Kidney (tissue), 14 donors: ENCODE results near the gene MS4A2. TPM values are rescaled to one million over a fixed set of nuclear protein-coding genes. Genes with fewer than 3 reads are reported as not detected.

ENCODE experiments used
- DNase-seq, 5 donors: peaks; one replicate each; pipeline ENCODE4 v3.0.0-alpha.2; 2013 to 2020
- FAIRE-seq: peaks from 2 replicates; lab custom pipeline; 2012; peaks lifted over from hg19 to GRCh38; lab: Jason Lieb, UNC
- H3K27ac ChIP-seq, 2 donors: one replicate each; pipeline ENCODE4 v1.7.0; 2013; ENCODE audit warnings: low read depth in 2 of 2, low read length in 2 of 2, inconsistent platforms in 1 of 2
- H3K27me3 ChIP-seq: one replicate; pipeline ENCODE4 v1.7.1; 2013; ENCODE audit warnings: low read length, inconsistent platforms; ENCODE audit not compliant: control insufficient read depth, insufficient read depth
- H3K36me3 ChIP-seq, 3 donors: one replicate each; pipeline versions ENCODE4 v1.7.0 to v1.7.1; 2013; ENCODE audit warnings: low read length in 3 of 3, control low read depth in 1 of 3, inconsistent platforms in 1 of 3; ENCODE audit not compliant: insufficient read depth in 3 of 3, control insufficient read depth in 2 of 3
- H3K4me1 ChIP-seq, 3 donors: one replicate each; pipeline versions ENCODE4 v1.7.0 to v1.7.1; 2013; ENCODE audit warnings: low read length in 3 of 3, inconsistent platforms in 1 of 3, low read depth in 1 of 3; ENCODE audit not compliant: control insufficient read depth in 2 of 3, insufficient read depth in 2 of 3
- H3K4me3 ChIP-seq, 3 donors: one replicate each; pipeline versions ENCODE4 v1.7.0 to v1.8.1; 2013; ENCODE audit warnings: low read length in 3 of 3, control low read depth in 1 of 3, inconsistent platforms in 1 of 3
- H3K9ac ChIP-seq, 3 donors: one replicate each; pipeline versions ENCODE4 v1.7.0 to v1.7.1; 2013; ENCODE audit warnings: low read length in 3 of 3, control low read depth in 1 of 3, inconsistent platforms in 1 of 3
- H3K9me3 ChIP-seq, 3 donors: one replicate each; pipeline versions ENCODE4 v1.7.0 to v1.7.1; 2013; ENCODE audit warnings: low read length in 3 of 3, control low read depth in 1 of 3, inconsistent platforms in 1 of 3; ENCODE audit not compliant: control insufficient read depth in 2 of 3, insufficient read depth in 1 of 3
- intact Hi-C: fragments of 100-400 bp; cut with DNase I; formaldehyde crosslinking; loops from one replicate; pipeline ENCODE4 v1.11.1; 2022
- polyA plus RNA-seq: library from polyadenylated mRNA; stranded (reverse); fragments of 350-450 nt; fragmentation: Illumina TruSeq; extraction: RNeasy Lipid Tissue Mini Kit (QIAGEN cat#74804); gene quantifications from one replicate; pipeline ENCODE4 v1.2.3, GENCODE V29; 2014; ENCODE audit warnings: low read depth, low replicate concordance; ENCODE audit not compliant: insufficient read depth
- total RNA-seq: library from RNA; stranded (reverse); fragmentation: NEBNext Ultra II Directional; extraction: Animal tissue kit (Norgen Biotek cat#: 25700); gene quantifications from one replicate; pipeline ENCODE4 v1.2.1, GENCODE V29; 2021
- TF ChIP-seq, protein P1 (sequence below): IDR thresholded peaks from 3 replicates; pipeline ENCODE4 v1.5.1; 2012; ENCODE audit warnings: mild to moderate bottlenecking, moderate library complexity, borderline replicate concordance; ENCODE audit not compliant: insufficient read depth; ENCODE audit errors: extremely low read depth
- donor health status: control.
- donor health status: control.
- donor health status: control.
- donor health status: control.
- donor health status: control.
- donor health status: DM: yes; HTN: yes; CAD: no.
- donor health status: Normal renal cell carcinoma (clear cell type).

The MS4A2 gene
- total and polyA plus RNA-seq, 2 donors from 2014 or later = 9.1 TPM; not detected in 1

DNA sequence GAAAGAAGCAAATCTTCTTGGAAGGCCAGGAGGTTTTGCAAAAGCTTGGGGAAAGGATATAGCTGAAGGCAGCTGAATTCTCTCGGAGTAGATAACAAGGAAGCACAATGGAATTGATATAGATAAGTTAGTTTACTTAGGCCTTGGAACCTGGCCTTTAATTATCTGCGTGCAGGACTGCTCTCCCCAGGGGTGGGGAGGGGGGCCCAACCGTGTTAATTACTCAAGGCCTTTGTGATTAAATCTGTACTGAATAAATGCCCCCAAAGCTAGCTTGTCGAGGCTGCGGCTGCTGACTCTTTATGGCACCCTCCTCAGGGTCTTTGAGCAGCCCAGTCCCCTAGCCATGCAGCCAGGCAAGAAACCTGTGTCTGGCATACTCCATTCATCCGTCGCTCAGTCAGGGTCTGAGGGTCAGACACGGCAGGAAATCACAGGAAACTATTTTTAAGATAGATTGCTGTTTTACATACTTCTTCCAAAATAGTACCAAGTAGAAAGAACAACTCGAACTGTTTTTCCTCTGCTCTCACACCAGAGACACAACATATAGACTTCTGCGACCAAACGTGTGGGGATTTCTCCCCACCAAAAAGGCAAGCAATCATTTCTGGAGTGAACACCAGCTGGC is 36.5 kb downstream of the MS4A2 start:
- H3K4me3 ChIP-seq = no peak overlapping the region
- FAIRE-seq (no peak), DNase-seq (no peak)
- no peak overlapping the region for H3K27ac ChIP-seq
- TF ChIP-seq, protein P1, sequence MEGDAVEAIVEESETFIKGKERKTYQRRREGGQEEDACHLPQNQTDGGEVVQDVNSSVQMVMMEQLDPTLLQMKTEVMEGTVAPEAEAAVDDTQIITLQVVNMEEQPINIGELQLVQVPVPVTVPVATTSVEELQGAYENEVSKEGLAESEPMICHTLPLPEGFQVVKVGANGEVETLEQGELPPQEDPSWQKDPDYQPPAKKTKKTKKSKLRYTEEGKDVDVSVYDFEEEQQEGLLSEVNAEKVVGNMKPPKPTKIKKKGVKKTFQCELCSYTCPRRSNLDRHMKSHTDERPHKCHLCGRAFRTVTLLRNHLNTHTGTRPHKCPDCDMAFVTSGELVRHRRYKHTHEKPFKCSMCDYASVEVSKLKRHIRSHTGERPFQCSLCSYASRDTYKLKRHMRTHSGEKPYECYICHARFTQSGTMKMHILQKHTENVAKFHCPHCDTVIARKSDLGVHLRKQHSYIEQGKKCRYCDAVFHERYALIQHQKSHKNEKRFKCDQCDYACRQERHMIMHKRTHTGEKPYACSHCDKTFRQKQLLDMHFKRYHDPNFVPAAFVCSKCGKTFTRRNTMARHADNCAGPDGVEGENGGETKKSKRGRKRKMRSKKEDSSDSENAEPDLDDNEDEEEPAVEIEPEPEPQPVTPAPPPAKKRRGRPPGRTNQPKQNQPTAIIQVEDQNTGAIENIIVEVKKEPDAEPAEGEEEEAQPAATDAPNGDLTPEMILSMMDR = no peak
- H3K9me3 ChIP-seq = no peaks in the 10 kb centered on the region
- intact Hi-C loops = no loop called here
- H3K36me3 ChIP-seq = no peaks in the 10 kb centered on the region
- H3K4me1 ChIP-seq = no peaks in the 10 kb centered on the region
- no peaks in the 10 kb centered on the region for H3K27me3 ChIP-seq
- H3K9ac ChIP-seq = no peak overlapping the region

DNA sequence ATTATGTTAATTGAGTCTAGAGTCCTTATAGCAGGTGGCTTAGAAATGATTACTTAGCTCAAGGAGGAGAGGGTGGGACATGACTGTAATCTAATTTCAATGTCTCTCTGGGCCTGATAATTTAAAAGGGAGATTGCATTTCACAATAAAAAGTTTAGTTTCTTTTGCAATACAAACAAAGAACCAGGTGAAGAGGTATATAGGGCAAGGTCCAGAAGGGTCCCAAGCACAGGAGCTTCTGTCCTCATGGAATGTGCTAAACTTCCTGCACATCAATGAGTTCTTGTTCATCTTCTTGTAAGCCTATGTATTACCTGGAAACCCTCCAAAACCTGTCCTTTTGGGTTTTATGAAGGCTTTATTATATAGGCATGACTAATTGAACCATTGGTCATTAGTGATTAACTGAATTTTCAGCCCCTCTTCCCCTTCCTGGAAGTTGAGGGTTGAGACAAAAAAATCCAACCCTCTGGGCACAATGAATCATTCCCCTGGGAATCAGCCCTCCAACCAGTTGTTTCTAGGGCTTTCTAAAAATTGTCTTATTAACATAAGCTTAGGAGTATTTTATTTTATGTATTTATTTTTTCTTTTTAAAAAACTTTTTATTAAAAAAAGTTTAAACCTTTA is 37.6 kb downstream of the MS4A2 start:
- no peak overlapping the region for H3K27ac ChIP-seq
- intact Hi-C loops = no loop called here
- TF ChIP-seq, protein P1 = no peak
- H3K4me1 ChIP-seq = no peaks in the 10 kb centered on the region
- DNase-seq (no peak), FAIRE-seq (peak; percentile 15)
- no peak overlapping the region for H3K9ac ChIP-seq
- H3K27me3 ChIP-seq = no peaks in the 10 kb centered on the region
- no peak overlapping the region for H3K4me3 ChIP-seq
- H3K9me3 ChIP-seq = no peaks in the 10 kb centered on the region
- H3K36me3 ChIP-seq = no peaks in the 10 kb centered on the region

DNA sequence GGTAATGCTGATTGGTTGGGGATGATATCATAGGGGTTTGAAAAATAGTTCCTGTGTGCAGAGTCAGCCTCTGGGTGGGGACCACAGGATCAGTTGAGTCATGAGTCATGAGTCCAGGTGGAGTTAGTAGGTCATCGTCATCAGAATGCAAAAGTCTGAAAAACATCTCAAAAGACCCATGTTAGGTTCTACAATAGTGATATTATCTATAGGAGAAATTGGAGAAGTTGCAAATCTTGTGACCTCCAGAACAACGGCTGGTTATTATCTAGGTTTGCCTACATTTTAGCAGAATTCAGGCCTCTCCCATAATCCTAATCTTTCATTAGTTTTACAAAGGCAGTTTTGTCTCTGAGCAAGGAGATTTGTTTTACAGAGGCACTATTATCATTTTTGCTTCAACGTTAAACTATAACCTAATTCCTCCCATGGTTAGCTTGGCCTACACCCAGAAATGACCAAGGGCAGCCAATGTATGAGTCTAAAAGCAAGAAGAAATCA is 38.9 kb downstream of the MS4A2 start:
- Histone ChIP-seq H3K27me3 (no peaks in the 10 kb centered on the region), H3K9me3 (no peaks in the 10 kb centered on the region), H3K4me3 (no peak overlapping the region), H3K27ac (no peak overlapping the region), H3K36me3 (no peaks in the 10 kb centered on the region), H3K9ac (no peak overlapping the region), H3K4me1 (no peaks in the 10 kb centered on the region)
- intact Hi-C loops = no loop called here
- TF ChIP-seq, protein P1 = no peak
- DNase-seq (no peak), FAIRE-seq (no peak)
